Measurements from ENCODE around the gene TBCEL. TPM values are rescaled to one million over a fixed set of nuclear protein-coding genes. Genes with fewer than 3 reads are reported as not detected.
"Not testable (repeated sequence)": the region's sequence is repeated elsewhere in the genome, so short reads cannot be mapped to it uniquely, and the experiment has no call there.

Gene TBCEL
- total RNA-seq, 1 donor from 2014 or later = 25.0 TPM

DNA sequence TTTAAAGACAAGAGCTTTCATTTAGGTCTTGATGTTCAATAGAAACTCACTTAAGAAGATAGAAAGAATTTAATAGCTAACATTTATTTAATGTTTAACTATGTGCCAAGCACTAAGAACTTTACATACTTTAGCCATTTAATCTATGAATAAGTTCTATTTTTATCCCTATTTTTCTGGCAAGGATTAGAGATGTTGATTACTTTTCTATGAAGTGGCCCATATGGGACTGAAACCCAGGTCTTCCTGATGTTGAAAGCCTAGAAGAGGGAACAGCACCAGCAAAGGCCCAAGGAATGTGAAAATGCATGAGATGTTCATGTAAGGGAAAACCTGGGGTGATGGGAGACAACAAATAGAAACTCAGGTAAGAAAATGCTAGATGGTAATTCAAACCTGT lies 15.4 kb upstream of the TBCEL start:
- no peak for DNase-seq
- H3K27ac ChIP-seq (replicated peaks) = no peak overlapping the region
- H3K4me3 ChIP-seq = no peak overlapping the region
- H3K36me3 ChIP-seq = no peaks in the 10 kb centered on the region
- H3K9me3 ChIP-seq (replicated peaks) = no peaks in the 10 kb centered on the region
- H3K27me3 ChIP-seq (ENCODE audit: low read depth) = peaks cover 5% of the 10 kb centered on the region
- TF ChIP-seq, protein P1, sequence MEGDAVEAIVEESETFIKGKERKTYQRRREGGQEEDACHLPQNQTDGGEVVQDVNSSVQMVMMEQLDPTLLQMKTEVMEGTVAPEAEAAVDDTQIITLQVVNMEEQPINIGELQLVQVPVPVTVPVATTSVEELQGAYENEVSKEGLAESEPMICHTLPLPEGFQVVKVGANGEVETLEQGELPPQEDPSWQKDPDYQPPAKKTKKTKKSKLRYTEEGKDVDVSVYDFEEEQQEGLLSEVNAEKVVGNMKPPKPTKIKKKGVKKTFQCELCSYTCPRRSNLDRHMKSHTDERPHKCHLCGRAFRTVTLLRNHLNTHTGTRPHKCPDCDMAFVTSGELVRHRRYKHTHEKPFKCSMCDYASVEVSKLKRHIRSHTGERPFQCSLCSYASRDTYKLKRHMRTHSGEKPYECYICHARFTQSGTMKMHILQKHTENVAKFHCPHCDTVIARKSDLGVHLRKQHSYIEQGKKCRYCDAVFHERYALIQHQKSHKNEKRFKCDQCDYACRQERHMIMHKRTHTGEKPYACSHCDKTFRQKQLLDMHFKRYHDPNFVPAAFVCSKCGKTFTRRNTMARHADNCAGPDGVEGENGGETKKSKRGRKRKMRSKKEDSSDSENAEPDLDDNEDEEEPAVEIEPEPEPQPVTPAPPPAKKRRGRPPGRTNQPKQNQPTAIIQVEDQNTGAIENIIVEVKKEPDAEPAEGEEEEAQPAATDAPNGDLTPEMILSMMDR (IDR thresholded peaks at IDR 0.05; ENCODE audit: borderline replicate concordance) = no peak
- no peaks in the 10 kb centered on the region for H3K4me1 ChIP-seq
- intact Hi-C loops (cut with micrococcal nuclease) = no loop called here

DNA sequence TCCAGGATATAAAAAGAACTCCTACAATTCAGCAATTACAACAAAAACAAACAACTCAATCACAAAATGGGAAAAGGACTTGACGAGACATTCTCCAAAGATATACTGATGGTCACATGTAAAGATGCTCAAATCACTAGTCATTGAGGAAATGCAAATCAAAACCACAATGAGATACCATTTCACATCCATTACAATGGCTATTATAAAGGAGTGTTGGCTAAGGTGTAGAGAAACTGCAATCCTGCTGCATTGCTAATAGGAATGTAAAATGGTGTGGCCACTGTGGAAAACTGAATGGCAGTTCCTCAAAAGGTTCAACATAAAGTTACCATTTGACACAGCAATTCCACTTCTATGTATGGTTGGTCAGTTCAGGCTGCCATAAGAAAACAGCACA lies 11.8 kb upstream of the TBCEL start:
- intact Hi-C loops (cut with micrococcal nuclease) = no loop called here
- no peak for DNase-seq
- TF ChIP-seq, protein P1 (IDR thresholded peaks at IDR 0.05; ENCODE audit: borderline replicate concordance) = no peak
- Histone ChIP-seq H3K27ac (replicated peaks) (no peak overlapping the region), H3K4me3 (no peak overlapping the region), H3K36me3 (no peaks in the 10 kb centered on the region), H3K9me3 (replicated peaks) (peaks cover 5% of the 10 kb centered on the region), H3K27me3 (ENCODE audit: low read depth) (no peaks in the 10 kb centered on the region), H3K4me1 (no peaks in the 10 kb centered on the region)

- DNase-seq = no peak
- Histone ChIP-seq H3K36me3 (no peaks in the 10 kb centered on the region), H3K4me1 (peaks cover 7% of the 10 kb centered on the region), H3K27ac (replicated peaks) (no peak overlapping the region), H3K4me3 (no peak overlapping the region), H3K27me3 (ENCODE audit: low read depth) (no peaks in the 10 kb centered on the region), H3K9me3 (replicated peaks) (peaks cover 5% of the 10 kb centered on the region)
- intact Hi-C loops (cut with micrococcal nuclease) = no loop called here
- TF ChIP-seq, protein P1 (IDR thresholded peaks at IDR 0.05; ENCODE audit: borderline replicate concordance) = no peak
Measured at GRCh38 chr11:121018746-121019145, 5.2 kb upstream of the TBCEL start.

DNA sequence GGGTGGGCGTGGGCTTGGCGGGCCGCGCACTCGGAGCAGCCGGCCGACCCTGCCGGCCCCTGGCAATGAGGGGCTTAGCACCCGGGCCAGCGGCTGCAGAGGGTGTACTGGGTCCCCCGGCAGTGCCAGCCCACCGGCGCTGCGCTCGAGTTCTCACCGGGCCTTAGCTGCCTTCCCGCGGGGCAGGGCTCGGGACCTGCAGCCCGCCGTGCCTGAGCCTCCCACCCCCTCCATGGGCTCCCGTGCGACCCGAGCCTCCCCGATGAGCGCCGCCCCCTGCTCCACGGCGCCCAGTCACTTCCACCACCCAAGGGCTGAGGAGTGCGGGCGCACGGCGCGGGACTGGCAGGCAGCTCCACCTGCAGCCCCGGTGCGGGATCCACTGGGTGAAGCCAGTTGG lies 2.2 kb upstream of the TBCEL start:
- not testable (repeated sequence) for H3K9me3 ChIP-seq (replicated peaks); H3K27me3 ChIP-seq (ENCODE audit: low read depth); DNase-seq; H3K4me3 ChIP-seq; H3K36me3 ChIP-seq; H3K27ac ChIP-seq (replicated peaks)
- peaks cover 35% of the 10 kb centered on the region for H3K4me1 ChIP-seq
- intact Hi-C loops (cut with micrococcal nuclease) = loop anchor here (10.0 kb wide), 1 partner anchor 83 kb away; the partner anchor contains the start of gene TECTA

GRCh38 chr11:121024989-121025388 lies 1.1 kb downstream of the TBCEL start:
- intact Hi-C loops (cut with micrococcal nuclease) = loop anchor here (10.0 kb wide), 1 partner anchor 80 kb away; the partner anchor contains the start of gene TECTA
- Histone ChIP-seq H3K27me3 (ENCODE audit: low read depth) (no peaks in the 10 kb centered on the region), H3K9me3 (replicated peaks) (no peaks in the 10 kb centered on the region), H3K27ac (replicated peaks) (peak overlapping the region; percentile 73), H3K4me1 (peaks cover 54% of the 10 kb centered on the region), H3K4me3 (peak overlapping the region; percentile 76), H3K36me3 (no peaks in the 10 kb centered on the region)
- TF ChIP-seq, protein P1 (IDR thresholded peaks at IDR 0.05; ENCODE audit: borderline replicate concordance) = no peak
- no peak for DNase-seq

GRCh38 chr11:121029153-121029552 lies 5.3 kb downstream of the TBCEL start:
- Histone ChIP-seq H3K9me3 (replicated peaks) (no peaks in the 10 kb centered on the region), H3K27ac (replicated peaks) (peak overlapping the region; percentile 37), H3K36me3 (no peaks in the 10 kb centered on the region), H3K4me1 (peaks cover 54% of the 10 kb centered on the region), H3K27me3 (ENCODE audit: low read depth) (no peaks in the 10 kb centered on the region), H3K4me3 (no peak overlapping the region)
- intact Hi-C loops (cut with micrococcal nuclease) = loop anchor here (10.0 kb wide), 1 partner anchor 76 kb away; the partner anchor contains the start of gene TECTA
- DNase-seq = no peak
- TF ChIP-seq, protein P1 (IDR thresholded peaks at IDR 0.05; ENCODE audit: borderline replicate concordance) = no peak

Measured in left ventricle myocardium inferior (tissue), 1 donor.